H1 (cell line): ENCODE data around the gene CPA4.
"Not testable (repeated sequence)": the region's sequence is repeated elsewhere in the genome, so short reads cannot be mapped to it uniquely, and the experiment has no call there.

Source experiments
- CHD1 ChIP-seq: IDR thresholded peaks from 2 replicates; pipeline ENCODE4 v1.6.1; 2012; ENCODE audit warnings: low read depth, low read length, improper control_type of control experiment
- EZH2 ChIP-seq: fragments of 200-600 bp; sonication (generic); IDR thresholded peaks from 2 replicates; pipeline ENCODE4 v1.7.1; 2012; ENCODE audit warnings: low read depth, mild to moderate bottlenecking, moderate library complexity, low read length, inconsistent platforms; ENCODE audit not compliant: severe bottlenecking
- POLR2AphosphoS5 ChIP-seq: IDR thresholded peaks from 2 replicates; pipeline ENCODE4 v1.6.1; 2011; ENCODE audit warnings: low read depth, low read length
- SIRT6 ChIP-seq: IDR thresholded peaks from one replicate; pipeline ENCODE4 v1.7.1; 2012; ENCODE audit warnings: low read length, inconsistent platforms
- TAF1 ChIP-seq: IDR thresholded peaks from 2 replicates; pipeline ENCODE4 v1.6.1; 2011; ENCODE audit warnings: mild to moderate bottlenecking, low read depth, low read length
- TF ChIP-seq, protein P1 (sequence below), 3 experiments: IDR thresholded peaks; 1 replicate in 2 of 3; 2 replicates in 1 of 3; pipeline versions ENCODE4 v1.5.1 to v1.6.1; 2011; ENCODE audit warnings: low read length in 3 of 3, mild to moderate bottlenecking in 3 of 3, inconsistent platforms in 2 of 3, low read depth in 1 of 3, moderate library complexity in 1 of 3; ENCODE audit not compliant: insufficient read depth in 1 of 3; ENCODE audit errors: control extremely low read depth in 1 of 3
- TF ChIP-seq, protein P2 (sequence below): IDR thresholded peaks from 2 replicates; pipeline ENCODE4 v1.6.1; 2011; ENCODE audit warnings: low read depth, mild to moderate bottlenecking, low read length; ENCODE audit not compliant: insufficient read depth

DNA sequence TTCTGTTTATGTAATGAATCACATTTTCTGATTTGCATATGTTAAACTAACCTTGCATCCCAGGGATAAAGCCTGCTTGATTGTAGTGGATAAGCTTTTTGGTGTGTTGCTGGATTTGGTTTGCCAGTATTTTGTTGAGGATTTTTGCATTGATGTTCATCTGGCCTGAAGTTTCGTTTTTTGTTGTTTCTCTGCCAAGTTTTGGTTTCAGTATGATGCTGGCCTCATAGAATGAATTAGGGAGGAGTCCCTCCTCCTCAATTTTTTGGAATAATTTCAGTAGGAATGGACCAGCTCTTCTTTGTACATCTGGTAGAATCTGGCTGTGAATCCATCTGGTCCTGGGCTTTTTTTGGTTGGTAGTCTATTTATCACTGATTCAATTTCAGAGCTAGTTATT lies 49.5 kb upstream of the CPA4 start:
- TF ChIP-seq TAF1, SIRT6, POLR2AphosphoS5, EZH2, CHD1: not testable (repeated sequence)
- TF ChIP-seq, protein P1, sequence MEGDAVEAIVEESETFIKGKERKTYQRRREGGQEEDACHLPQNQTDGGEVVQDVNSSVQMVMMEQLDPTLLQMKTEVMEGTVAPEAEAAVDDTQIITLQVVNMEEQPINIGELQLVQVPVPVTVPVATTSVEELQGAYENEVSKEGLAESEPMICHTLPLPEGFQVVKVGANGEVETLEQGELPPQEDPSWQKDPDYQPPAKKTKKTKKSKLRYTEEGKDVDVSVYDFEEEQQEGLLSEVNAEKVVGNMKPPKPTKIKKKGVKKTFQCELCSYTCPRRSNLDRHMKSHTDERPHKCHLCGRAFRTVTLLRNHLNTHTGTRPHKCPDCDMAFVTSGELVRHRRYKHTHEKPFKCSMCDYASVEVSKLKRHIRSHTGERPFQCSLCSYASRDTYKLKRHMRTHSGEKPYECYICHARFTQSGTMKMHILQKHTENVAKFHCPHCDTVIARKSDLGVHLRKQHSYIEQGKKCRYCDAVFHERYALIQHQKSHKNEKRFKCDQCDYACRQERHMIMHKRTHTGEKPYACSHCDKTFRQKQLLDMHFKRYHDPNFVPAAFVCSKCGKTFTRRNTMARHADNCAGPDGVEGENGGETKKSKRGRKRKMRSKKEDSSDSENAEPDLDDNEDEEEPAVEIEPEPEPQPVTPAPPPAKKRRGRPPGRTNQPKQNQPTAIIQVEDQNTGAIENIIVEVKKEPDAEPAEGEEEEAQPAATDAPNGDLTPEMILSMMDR (IDR thresholded peaks at IDR 0.05; ENCODE audit: control extremely low read depth in 1 of 3, insufficient read depth in 1 of 3, low read depth in 1 of 3, low read length in 3 of 3), result not testable (repeated sequence)
- TF ChIP-seq, protein P2, sequence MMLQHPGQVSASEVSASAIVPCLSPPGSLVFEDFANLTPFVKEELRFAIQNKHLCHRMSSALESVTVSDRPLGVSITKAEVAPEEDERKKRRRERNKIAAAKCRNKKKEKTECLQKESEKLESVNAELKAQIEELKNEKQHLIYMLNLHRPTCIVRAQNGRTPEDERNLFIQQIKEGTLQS, result not testable (repeated sequence)
